Eye (tissue), 1 donor: ENCODE data around the gene YBX2.
A peak's percentile ranks its signal among the peaks of the same experiment; 100 is the strongest.
"Not testable (repeated sequence)": the region's sequence is repeated elsewhere in the genome, so short reads cannot be mapped to it uniquely, and the experiment has no call there.

Experiments used
- DNase-seq: peaks from one replicate; pipeline ENCODE4 v3.0.0-alpha.2; 2015

The YBX2 gene

DNA sequence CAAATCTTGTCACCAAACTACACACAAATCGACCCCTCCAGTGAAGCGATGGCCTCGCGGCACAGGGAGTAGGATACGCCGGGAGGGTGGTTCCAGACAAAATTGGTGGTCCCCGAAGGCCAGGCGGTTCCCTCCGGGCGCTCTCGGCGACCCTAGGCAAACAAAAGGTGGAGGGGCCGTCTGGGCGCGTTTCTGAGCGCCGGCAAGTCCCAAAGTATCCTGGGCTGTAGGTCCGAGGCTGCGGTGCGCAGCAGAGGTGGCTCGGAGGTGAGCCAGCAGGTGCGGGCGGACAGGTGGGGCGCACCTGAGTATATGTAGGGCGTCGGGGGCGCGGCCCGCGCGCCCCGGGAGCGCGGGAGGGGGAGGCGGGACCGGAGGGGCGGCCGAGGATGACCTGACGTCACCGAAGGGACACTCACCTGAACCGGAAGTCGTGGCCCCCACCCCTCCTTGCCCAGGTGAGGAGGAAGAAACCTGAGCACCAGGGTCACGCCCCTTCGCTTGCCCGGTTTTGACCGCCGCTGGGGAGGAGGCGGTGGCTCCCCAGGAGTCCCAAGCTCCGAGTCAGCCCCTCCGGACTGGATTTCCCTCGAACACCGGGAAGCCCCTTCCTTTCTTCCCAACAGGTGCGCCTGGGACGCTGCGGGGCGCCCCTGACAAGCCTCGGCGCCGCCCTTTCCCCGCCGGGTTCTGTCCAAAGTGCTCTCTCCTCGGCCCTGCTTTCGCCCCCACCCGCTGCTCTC lies 32.1 kb downstream of the YBX2 start, which contains the start of gene CLDN7:
TSS of gene CLDN7 (minus strand) at position 287 of the 743 bp plus-strand sequence. CDS start 435 bp downstream, outside the sequence.
- no peak for DNase-seq

DNA sequence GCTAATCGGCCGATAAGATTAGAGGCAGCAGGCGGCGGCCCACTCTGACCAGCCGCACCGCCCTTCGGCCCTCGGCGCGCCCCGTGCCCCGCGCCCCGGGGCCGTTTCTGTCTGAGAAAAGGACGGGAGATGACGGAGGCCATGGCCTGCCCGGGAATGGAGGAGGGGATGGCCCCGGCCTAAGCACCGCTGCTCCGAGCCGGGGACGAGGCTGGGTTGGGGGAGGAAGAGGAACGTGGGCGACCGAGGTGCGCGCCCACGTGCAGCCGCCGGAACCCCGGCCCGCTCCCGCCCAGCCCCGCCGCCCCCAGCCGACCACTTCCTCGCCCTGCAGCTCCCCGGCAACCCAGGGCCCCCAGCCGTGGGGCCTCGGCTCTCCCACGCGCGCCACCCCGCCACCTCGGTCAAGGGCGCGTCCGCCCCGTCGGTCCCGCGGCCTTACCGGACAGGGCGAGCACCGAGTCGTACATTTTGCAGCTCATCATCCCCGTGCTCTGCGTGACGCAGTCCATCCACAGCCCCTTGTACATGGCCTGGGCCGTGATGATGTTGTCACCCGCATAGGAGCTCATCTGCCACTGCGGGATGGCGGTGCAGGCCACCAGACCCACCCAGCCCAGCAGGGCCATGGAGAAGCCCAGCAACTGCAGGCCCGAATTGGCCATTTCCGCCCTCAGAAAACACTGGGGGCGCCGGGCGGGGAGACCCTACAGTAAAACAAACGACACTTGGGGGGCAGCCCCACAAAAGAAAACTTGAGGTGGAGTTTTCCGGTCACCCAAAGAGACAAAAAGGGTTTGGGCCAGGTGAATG lies 32.9 kb downstream of the YBX2 start:
- DNase-seq = peak; percentile 29

DNA sequence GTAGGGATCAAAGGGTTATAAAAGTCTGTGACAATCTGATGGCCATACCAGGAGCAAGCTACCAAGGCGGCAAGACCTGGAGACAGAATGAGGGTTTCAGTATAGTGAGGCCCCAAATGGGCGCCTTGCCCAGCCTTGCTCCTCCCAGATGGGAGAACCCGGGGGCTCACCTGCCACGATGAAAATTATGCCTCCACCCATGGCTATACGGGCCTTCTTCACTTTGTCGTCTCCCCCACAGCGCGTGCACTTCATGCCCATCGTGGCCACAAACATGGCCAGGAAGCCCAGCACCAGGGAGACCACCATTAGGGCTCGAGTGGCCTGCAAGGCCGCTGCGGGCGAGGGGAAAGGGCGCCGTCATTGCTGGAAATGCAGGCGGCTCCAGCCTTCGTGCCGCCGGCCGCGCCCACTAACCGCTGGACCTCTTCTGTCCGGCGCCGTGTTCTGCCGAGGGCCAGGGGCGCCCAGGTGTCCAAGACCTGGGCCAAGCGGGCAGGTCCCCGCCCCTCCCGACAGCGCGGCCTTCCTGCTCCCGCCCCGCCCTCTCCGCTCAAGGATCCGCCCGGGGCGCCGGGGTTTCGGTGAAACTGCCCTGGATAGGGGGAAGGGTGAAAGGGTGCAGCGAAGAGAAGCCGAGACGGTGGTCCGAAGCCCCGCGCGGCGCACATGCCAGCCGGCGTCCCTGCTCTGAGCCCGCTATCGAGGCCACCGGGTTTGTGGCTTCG lies 33.6 kb downstream of the YBX2 start:
- peak; percentile 61 for DNase-seq

DNA sequence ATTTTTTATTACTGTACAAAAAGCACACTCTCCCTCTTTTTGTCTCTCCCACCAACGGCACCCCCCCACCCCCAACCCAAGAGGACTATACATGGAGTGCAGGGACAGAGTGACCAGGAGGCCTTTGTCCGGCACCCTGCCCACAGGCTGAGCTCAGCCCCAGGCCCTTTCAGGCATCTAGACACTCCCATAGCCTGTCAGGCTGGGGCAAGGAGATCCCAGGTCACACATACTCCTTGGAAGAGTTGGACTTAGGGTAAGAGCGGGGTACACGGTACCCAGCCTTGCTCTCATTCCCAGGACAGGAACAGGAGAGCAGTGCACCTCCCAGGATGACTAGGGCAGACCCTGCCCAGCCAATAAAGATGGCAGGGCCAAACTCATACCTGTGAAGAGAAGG lies 34.3 kb downstream of the YBX2 start:
- no peak for DNase-seq

DNA sequence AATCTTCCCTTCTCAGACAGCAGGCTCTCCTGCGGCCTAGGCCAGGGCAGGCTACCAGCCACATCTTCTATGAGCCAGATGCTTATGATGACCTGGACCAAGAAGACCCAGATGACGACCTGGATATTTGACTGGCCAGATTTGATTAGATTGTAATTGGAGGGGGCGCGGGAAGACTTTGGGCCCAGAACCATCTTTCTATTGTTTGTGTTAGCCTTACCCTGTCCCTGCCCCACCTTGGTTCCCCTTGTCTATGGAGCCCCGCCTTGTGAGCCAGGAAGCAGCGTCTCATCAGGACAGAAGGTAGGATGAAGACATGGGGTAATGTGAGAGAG lies 34.9 kb downstream of the YBX2 start:
- no peak for DNase-seq

DNA sequence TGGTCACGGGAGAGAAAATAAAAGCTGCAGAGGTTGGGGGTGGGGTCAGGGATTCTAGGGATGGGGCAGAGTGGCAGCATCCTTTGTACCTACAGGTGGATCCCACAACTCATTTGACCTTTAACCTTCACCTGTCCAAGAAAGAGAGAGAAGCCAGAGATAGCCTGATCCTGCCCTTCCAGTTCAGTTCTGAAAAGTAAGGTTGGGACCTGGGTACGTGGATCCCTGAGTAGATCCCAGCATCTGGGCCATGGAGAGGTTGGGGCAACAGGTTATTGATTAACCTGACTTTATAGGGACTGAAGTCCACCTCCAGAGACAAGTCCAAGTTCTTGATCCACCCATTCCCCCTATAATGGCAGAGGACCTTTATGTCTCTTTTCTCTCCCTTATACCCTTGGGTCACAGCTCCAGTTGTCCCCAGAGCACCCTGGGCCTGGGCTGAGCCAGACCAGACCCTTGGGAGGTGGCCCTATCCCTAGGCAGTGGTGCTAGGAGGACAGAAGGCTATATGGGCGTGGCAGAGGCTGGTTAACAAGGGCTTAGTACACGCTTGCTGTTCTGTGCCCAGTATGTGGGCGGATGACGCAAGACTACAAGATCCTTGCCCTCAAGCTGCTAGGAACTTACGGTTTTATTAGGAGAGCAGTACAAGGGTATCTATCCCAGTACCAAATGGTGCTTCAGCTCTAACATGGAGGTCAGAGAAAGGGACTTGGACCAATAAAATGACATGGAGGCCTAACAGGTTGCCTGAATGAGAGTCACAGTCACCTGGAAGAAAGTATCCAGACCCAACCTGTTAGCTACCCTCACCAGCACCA lies 35.5 kb downstream of the YBX2 start:
- DNase-seq = no peak

DNA sequence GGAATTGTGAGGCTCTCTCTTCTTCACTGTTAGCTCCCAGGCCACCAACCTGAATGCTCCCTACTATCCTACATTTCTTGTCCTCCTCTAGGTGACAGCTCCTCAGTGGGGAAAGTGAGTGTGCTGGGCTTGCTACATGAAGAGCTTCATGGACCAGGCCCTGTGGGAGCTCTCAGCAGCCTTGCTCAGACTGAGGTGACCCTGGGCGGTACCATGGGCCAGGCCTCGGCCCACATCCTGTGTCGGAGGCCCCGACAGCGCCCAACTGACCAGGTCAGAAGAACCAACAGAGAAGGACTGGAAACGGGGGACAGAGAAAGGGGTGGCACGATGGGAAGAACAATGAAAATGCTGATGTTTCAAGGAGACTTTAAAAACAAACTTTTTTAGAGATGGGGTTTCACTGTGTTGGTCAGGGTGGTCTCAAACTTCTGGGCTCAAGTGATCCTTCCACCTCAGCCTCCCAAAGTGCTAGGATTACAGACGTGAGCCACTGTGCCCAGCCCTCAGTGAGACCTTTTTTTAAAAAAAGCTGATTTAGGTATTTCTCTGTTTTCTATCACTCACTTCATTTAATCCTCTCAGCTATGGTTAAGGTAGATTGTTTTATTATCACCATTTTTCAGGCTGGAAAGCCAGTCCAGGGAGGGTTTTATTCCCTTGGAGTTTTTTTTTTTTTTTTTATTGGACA lies 37.5 kb downstream of the YBX2 start:
- DNase-seq = no peak

DNA sequence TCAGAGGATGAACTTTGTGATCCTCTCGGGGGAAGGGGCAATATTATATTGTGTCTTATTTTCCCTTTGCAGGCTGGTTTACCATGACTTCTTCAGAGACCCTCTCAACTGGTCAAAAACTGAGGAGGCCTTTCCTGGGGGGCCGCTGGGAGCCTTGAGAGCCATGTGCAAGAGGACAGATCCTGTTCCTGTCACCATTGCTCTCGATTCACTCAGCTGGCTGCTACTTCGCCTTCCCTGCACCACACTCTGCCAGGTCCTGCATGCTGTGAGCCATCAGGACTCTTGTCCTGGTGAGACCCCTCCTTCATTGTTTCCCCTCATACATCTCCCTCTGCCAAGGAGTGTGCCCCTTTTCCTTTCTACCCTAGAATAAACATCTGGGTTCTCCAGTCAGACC lies 39.9 kb downstream of the YBX2 start:
- DNase-seq = no peak

DNA sequence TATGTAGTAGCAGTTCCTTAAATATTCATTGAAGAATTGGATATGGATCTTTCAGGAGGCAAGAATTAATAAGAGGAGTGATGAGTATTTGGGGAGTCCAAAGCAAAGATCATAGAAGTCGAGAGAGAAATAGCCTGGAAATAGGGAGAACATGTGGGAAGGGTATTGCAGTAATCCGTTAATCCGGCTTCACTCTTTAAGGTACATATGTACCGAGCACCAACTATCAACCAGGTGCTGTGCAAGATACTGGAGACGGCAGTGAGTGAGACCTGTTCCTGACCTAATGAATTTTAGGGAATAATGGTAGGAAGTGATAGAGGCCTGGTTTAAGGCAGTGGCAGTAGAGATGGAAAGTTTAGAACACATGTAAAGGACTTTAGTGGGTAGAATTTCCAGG lies 41.4 kb downstream of the YBX2 start:
- no peak for DNase-seq

DNA sequence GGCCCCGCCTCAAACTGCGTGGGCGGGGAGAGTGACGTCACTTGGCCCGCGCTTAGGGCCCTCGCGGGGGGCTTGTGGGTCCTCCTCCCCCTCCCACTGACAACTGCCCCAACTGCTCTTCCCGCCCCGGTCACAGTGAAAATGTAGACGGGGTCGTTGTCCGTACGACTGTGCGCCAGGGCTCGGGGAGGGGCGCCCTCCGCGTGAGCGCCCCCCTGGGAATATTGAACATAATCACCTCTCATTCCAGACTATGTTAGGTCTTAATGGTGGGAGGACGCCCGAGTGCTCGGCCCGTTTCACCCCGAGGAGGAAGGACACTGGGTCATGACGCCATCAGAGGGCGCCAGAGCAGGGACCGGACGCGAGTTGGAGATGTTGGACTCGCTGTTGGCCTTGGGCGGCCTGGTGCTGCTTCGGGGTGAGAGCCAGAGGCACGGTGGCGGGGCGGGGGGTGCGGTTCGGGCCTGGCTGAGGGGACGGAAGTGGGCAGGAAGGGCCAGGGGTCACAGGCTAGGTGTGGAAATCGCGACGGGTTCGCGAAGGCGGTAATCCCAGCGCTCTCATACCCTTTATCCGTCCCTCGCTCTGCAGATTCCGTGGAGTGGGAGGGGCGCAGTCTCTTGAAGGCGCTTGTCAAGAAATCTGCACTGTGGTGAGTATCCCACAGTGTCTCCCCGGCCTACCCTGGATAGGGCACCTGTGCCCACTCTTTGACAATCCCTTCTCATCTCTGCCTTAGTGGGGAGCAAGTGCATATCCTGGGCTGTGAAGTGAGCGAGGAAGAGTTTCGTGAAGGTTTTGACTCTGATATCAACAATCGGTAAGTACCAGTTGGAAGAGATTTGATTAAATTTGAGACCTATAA lies 42.0 kb downstream of the YBX2 start, which contains the start of gene ELP5:
TSS of gene ELP5 (plus strand) at position 40 of the 868 bp plus-strand sequence. CDS start at position 376, 336 bp downstream.
- DNase-seq = peak; percentile 98

DNA sequence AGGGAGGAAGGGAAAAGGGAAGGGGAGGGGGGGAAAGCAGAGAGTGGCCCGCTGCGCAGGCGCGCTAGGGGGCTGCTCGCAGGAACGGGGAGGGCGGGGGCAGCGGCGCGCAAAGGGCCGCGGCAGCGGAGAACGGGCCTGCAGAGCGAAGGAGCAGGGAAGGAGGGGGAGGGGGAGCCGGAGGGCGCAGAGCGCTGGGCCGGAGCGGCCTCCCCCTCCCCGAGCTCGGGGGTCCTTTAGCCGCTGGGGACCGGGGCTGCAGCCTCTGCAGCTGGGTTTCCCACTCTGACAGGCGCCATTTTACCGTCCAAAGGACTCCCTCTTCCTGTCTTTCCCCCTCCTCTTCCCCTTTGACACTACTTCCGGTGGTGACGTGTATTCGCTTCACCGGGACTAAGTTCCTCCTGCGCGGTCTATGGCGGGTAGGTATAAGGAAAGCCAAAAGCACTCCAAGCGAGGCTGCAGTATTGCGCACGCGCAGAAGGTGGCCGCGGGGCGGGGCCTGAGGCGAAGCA lies 42.7 kb downstream of the YBX2 start, which contains the start of gene CTDNEP1:
TSS of gene CTDNEP1 (minus strand) at position 74 of the 515 bp plus-strand sequence. CDS start 438 bp downstream, outside the sequence.
- DNase-seq = peak; percentile 100

DNA sequence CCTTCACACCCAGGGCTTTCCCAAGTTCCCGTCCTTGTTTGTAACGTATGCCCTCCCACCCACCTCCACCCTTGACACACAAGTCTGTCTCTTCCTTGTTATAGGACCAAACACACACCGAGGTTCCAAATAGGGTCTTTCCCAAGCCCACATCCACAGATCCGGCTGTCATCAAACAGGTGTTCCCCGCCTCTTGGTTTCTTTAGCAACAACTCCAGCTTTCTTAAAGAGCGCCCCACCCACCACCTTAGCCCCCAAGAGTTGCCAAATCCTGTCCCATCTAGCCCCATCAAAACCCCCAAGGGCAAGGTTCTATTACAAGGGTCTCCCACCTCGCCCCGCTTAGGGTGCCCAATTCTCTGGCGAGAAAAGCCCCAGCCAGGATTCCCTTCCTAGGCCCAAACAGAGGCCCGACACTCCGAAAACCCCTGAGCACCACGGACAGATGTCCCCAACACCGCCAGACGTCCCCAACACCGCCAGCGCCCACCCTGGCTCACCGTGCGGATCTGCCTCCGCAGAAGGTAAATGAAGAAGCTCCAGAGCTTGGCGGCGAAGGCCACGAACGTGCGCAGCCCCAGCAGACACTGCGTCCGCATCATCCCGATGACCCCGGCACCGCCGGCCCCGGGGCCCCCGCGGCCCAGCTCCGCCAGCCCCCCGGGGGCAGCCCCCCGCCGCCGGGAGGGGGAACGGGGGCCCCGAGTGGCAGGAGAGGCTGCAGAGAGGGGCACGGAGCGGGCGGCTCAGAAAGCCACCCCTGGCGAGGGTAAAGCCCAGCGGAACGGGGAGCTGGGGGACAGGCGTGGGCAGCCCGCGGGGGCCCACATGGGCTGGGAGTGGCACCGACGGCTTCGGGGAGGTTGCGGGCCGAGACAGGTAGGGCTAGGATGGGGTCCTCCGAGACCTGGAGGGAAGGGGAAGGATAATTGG lies 43.5 kb downstream of the YBX2 start:
- DNase-seq = peak; percentile 27

DNA sequence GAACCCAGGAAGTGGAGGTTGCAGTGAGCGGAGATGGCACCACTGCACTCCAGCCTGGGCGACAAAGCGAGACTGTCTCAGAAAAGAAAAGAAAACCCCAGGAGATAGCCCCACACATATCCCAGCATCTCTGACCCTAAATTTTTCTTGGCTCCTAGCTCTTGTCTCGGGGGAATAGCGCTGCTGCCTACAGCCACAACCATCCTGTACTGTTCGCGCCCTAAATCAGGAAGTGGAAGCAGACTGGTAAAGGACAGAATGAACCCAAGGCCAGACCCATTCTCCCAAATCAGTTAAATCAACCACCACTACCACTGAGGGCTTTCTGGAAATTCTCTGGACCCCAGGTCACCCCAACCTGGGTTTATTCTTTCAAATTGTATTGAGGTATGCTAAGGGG lies 44.6 kb downstream of the YBX2 start:
- no peak for DNase-seq

DNA sequence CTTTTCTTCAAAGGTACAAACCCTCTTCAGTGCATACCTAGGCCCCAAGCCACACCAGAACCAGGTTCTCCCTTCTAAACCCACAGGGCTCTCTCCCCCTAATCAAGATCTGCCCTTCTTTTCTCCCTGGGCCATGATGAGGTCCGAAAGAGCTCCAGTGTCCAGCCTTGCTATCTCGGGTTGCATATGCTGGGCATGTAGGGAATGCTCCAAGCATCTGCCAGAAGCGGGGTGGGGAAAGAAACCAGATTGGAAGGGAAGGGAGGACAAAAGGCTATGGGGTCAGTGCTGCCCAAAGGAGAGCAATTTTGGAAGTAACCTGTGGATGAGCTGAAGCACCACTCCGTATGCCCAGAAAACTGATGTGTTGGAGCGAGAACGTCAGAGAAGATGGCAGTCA lies 45.2 kb downstream of the YBX2 start:
- no peak for DNase-seq

DNA sequence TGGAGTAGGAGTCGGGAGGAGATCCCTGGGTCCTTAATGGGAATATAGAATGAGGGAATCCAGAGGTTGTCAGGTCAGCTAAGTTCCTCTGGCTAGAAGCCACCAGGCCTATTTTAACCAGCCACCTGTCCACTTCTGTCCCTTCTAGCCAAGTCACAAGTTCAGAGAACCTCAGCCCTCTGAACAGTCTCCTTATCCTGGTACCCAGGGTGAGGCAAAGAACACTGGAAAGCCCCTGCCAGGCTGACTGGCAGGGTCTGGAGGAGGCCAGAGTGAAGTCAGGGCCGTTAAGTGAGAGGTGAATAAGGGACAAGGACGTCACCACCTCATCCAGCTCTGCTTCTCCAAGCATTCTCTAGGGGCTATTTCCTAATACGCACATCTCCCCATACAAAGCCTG lies 45.6 kb downstream of the YBX2 start:
- DNase-seq = no peak

DNA sequence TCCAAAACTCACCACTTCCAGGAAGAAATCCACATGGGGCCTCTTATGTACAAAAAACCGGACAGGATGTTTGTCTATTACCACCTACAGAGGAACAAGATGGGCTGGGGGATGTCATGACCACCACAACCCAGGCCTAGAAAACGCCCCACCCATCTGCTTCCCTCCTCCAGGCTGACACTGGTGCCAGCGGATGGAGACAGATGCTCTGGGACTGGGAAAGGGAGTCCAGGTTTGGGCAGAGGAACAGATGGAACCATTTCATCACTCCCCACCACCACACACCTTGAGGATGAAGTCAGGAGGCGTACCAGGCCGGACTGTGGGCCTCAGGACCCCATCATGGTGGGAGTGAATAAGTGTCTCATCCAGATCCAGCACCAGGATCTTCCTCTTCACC lies 47.7 kb downstream of the YBX2 start:
- DNase-seq = no peak

DNA sequence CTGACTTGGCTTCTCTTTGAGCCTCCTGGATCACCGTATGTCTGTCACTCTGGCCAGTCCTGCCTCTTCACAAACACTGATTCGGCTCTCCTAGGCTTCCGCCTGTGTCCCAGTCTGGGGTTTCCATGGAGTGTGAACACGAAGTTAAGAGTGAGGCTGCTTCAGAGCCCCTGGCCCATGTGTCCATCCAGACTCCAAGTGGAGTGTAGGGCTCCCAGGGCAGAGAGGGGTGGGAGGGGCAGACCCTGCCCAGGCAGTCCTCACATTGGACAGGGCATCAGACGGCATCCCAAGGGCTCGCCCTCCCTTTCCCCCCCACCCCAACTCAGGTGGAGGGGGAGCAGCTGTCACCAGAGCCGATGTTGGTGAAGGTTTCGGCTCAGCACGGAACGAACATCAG lies 50.6 kb downstream of the YBX2 start:
- DNase-seq = not testable (repeated sequence)

DNA sequence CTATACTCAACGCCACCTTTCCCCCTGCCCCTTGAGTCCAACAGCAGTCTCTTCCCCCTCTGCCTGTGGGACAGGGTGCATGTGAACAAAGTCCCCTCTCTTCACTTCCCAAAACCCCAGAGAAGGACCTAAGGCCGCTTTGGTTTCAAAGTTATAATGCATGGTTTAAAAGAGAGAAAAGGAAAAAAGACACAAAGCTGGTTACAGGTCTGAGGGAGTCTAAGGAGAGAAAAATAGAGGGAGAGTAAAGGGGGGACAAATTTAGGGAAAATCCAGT lies 51.0 kb downstream of the YBX2 start:
- no peak for DNase-seq

DNA sequence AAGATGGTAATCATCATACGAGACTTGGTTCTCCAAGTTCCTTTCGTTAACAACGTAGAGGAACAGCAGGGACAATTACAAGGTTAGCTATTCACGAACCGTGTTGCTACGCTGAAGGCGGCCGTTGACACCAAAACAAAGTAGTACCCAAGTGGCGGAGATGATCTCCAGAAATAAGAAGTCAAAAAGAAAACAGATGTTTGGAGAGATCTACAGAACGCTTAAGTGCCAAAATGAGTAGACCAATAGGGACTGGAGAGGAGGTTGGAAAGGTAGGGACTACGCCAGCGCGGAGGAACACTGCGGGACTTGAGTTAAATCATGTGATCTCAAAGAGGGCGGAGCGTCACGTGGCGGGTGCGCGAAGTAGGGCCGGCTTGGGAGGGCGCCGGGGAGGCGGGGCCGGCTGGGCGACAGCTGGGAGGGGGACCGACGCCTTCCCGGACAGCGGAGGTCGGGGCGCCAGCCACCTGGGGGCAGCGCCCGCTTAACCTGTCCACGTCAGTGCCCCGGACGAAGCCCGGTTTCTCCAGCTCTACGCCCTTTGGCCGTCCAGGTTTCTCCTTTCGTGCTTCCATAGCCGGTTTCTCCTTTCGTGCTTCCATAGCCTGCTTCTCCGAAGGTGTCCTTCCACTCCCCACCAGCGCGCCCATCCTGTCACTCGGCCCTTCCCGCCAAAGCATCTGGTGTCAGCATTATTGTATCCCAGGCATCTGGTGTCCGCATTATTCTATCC lies 51.6 kb downstream of the YBX2 start:
- peak; percentile 99 for DNase-seq
